Fibroblast of pulmonary artery (primary cell): ENCODE results near the gene MROH2A.

Experiments
- DNase-seq: peaks from one replicate; pipeline ENCODE4 v3.0.0-alpha.2; 2010; ENCODE audit warnings: low read depth
- H3K4me3 ChIP-seq: replicated peaks from 2 replicates; pipeline ENCODE4 v1.5.1; 2011; ENCODE audit warnings: low read depth, mild to moderate bottlenecking, control low read depth, low read length, moderate library complexity
- TF ChIP-seq, protein P1 (sequence below): IDR thresholded peaks from 2 replicates; pipeline ENCODE4 v1.5.1; 2011; ENCODE audit warnings: mild to moderate bottlenecking, control low read depth, low read length, inconsistent platforms; ENCODE audit errors: missing control alignments

The MROH2A gene

GRCh38 chr2:233795735-233796171 lies 17.6 kb downstream of the MROH2A start:
- DNase-seq = no peak
- no peak overlapping the region for H3K4me3 ChIP-seq
- TF ChIP-seq, protein P1, sequence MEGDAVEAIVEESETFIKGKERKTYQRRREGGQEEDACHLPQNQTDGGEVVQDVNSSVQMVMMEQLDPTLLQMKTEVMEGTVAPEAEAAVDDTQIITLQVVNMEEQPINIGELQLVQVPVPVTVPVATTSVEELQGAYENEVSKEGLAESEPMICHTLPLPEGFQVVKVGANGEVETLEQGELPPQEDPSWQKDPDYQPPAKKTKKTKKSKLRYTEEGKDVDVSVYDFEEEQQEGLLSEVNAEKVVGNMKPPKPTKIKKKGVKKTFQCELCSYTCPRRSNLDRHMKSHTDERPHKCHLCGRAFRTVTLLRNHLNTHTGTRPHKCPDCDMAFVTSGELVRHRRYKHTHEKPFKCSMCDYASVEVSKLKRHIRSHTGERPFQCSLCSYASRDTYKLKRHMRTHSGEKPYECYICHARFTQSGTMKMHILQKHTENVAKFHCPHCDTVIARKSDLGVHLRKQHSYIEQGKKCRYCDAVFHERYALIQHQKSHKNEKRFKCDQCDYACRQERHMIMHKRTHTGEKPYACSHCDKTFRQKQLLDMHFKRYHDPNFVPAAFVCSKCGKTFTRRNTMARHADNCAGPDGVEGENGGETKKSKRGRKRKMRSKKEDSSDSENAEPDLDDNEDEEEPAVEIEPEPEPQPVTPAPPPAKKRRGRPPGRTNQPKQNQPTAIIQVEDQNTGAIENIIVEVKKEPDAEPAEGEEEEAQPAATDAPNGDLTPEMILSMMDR = no peak

GRCh38 chr2:233796254-233796653 lies 18.1 kb downstream of the MROH2A start:
- H3K4me3 ChIP-seq = no peak overlapping the region
- TF ChIP-seq, protein P1 = no peak
- DNase-seq = no peak

DNA sequence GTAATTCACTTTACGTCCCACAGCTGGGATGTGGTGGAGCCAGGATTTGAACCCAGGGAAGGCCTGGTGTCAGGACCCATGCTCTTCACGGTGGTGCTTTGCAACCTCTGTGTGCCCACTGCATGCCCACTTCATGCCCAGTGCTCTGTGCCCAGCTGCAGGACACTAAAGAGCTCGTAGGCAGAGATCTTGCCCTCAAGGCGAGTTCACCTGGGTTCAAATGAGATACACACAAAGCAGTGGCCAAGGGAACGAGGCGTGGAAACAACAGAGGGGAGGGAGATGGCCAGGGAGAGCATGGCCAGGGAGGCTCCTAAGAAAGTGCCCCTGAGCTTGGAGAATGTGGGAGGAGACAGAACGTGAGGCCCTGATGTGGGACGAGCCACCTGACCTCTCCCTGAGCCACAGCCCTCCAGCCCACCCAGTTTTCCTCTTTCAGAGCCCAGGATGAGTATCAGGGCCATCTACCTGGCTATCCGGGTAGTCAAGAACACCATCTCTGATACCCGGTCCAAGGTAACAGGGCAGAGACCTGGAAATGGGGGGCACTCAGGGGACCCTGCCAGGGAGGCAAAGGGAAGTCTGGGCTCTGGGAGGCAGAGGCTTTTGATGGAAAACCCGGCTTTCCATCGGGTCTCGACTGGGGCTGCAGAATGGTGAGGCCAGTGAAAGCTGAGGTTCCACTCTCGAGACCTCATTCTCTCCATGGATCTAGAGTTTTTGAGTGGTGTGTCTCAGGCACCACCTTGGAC lies 20.4 kb downstream of the MROH2A start:
- DNase-seq = no peak
- TF ChIP-seq, protein P1 = no peak
- H3K4me3 ChIP-seq = no peak overlapping the region

- DNase-seq = no peak
- TF ChIP-seq, protein P1 = no peak
- H3K4me3 ChIP-seq = no peak overlapping the region
These were observed 21.0 kb downstream of the MROH2A start for GRCh38 chr2:233799087-233799665.

- H3K4me3 ChIP-seq = no peak overlapping the region
- no peak for DNase-seq
- TF ChIP-seq, protein P1 = no peak
These were observed 21.6 kb downstream of the MROH2A start for GRCh38 chr2:233799716-233800115.

DNA sequence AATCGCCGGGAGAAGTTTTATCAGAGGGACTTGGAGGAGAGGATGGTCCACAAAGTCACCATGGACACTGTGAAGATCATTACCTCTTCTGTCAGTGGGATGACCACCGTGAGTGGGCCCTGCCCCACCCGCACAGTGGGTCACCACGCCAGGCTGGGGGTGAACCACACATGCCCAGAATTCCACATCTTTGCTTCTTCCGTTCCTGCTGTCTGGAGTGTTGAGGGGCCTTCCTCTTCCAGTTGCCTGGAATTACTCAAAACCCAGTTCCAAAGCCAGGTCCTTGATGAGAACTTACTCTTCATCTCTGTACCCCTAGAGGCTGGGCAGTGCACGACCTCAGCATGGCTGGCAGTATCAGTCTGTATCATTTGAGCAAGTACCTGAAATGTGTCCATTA lies 22.1 kb downstream of the MROH2A start:
- TF ChIP-seq, protein P1 = no peak
- DNase-seq = no peak
- H3K4me3 ChIP-seq = no peak overlapping the region
